Hepatocyte (in vitro differentiated cells): ENCODE data around the gene CROCC2. TPM values are rescaled to one million over a fixed set of nuclear protein-coding genes. Genes with fewer than 3 reads are reported as not detected.

Source experiments
- DNase-seq: peaks from one replicate; pipeline ENCODE4 v3.0.0-alpha.2; 2016; ENCODE audit warnings: low spot score
- H2AFZ ChIP-seq: fragments of 200-600 bp; sonication (generic); 2 replicates; pipeline ENCODE4 v1.6.0; 2016; ENCODE audit warnings: antibody characterized with exemption, mild to moderate bottlenecking
- H3K27ac ChIP-seq: fragments of 200-600 bp; sonication (generic); 2 replicates; pipeline ENCODE4 v1.5.1; 2016; ENCODE audit warnings: mild to moderate bottlenecking
- H3K27me3 ChIP-seq: fragments of 200-600 bp; sonication (generic); 2 replicates; pipeline ENCODE4 v1.6.1; 2016
- H3K36me3 ChIP-seq: fragments of 200-600 bp; sonication (generic); replicated peaks from 2 replicates; pipeline ENCODE4 v1.5.1; 2016; ENCODE audit warnings: low read depth; ENCODE audit not compliant: insufficient read depth
- H3K4me1 ChIP-seq: fragments of 200-600 bp; sonication (generic); 2 replicates; pipeline ENCODE4 v1.5.1; 2016; ENCODE audit warnings: mild to moderate bottlenecking, moderate library complexity; ENCODE audit not compliant: insufficient read depth
- H3K4me2 ChIP-seq: fragments of 200-600 bp; sonication (generic); 2 replicates; pipeline ENCODE4 v1.6.0; 2016
- H3K4me3 ChIP-seq: fragments of 200-600 bp; sonication (generic); 2 replicates; pipeline ENCODE4 v1.5.1; 2016; ENCODE audit warnings: mild to moderate bottlenecking
- H3K79me2 ChIP-seq: fragments of 200-600 bp; sonication (generic); 2 replicates; pipeline ENCODE4 v1.6.0; 2017; ENCODE audit warnings: mild to moderate bottlenecking
- H3K9me2 ChIP-seq: fragments of 200-600 bp; sonication (generic); replicated peaks from 2 replicates; pipeline ENCODE4 v1.6.0; 2017; ENCODE audit warnings: mild to moderate bottlenecking; ENCODE audit not compliant: insufficient read depth
- H3K9me3 ChIP-seq: fragments of 200-600 bp; sonication (generic); 2 replicates; pipeline ENCODE4 v1.5.1; 2016; ENCODE audit warnings: low read depth, mild to moderate bottlenecking
- H4K20me1 ChIP-seq: fragments of 200-600 bp; sonication (generic); 2 replicates; pipeline ENCODE4 v1.6.0; 2016; ENCODE audit warnings: mild to moderate bottlenecking; ENCODE audit not compliant: insufficient read depth, poor library complexity, severe bottlenecking
- EZH2 ChIP-seq: fragments of 200-600 bp; sonication (generic); IDR thresholded peaks from 2 replicates; pipeline ENCODE4 v1.6.1; 2016; ENCODE audit warnings: antibody characterized with exemption, mild to moderate bottlenecking, borderline replicate concordance
- EZH2phosphoT487 ChIP-seq: fragments of 200-600 bp; sonication (generic); IDR thresholded peaks from one replicate; pipeline ENCODE4 v1.6.1; 2018; ENCODE audit warnings: antibody characterized with exemption, mild to moderate bottlenecking, low read depth, moderate library complexity; ENCODE audit not compliant: unreplicated experiment, severe bottlenecking
- WGBS: methylation state at CpG from one replicate; pipeline ENCODE4 v1.1.6; 2016; ENCODE audit warnings: low lambda C conversion rate; ENCODE audit errors: missing lambda C conversion rate; 5-methylcytosine and 5-hydroxymethylcytosine counted together
- polyA plus RNA-seq: library from polyadenylated mRNA; unstranded; fragments of >200 nt; fragmentation: Nextera tagmentation; extraction: Ambion mirVana; gene quantifications from 2 replicates; pipeline ENCODE4 v1.2.1, GENCODE V29; 2016
- total RNA-seq: library from RNA; depleted of rRNA; stranded (reverse); fragments of >200 nt; gene quantifications from 2 replicates; pipeline ENCODE4 v1.2.3, GENCODE V29; 2014
- TF ChIP-seq, protein P1 (sequence below): fragments of 200-600 bp; sonication (generic); IDR thresholded peaks from 2 replicates; pipeline ENCODE4 v1.5.1; 2016; ENCODE audit warnings: antibody characterized with exemption, mild to moderate bottlenecking; ENCODE audit not compliant: poor library complexity

The CROCC2 gene
- total and polyA plus RNA-seq, 2 experiments from 2014 or later = 0.04 to 0.10 TPM

DNA sequence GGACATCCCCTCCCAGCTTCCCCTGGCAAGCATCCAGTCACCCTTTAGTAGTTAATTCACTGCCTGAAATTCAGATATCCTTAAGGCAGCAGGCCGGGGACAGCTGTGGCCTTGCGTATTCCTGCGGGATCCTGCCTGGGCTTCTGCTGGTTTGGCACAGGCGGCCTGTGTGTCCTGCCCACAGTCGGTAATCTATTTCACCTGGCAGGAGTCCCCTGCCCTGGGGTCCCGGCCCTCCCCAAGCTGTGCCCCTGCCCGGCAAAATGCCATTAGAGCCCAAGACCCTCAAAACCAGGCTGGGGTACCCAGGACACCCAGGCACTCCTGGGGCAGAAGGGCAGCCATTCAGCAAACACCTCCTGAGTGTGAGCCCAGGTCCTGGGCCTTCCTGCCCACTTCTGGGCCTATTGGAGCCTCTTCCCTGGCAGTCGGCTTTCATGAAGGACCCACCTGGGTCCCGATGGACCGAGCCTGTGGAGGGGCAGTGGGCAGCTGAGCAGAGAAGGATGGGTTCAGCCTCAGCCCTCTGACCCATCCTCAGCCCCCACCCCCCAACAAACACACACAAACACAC, 11.6 kb downstream of the CROCC2 start:
- no peaks in the 10 kb centered on the region for H3K36me3 ChIP-seq
- DNase-seq = no peak
- H3K27me3 ChIP-seq = peaks cover 11% of the 10 kb centered on the region
- H2AFZ ChIP-seq = no peak overlapping the region
- no peaks in the 10 kb centered on the region for H4K20me1 ChIP-seq
- TF ChIP-seq EZH2 (no peak), EZH2phosphoT487 (no peak)
- TF ChIP-seq, protein P1, sequence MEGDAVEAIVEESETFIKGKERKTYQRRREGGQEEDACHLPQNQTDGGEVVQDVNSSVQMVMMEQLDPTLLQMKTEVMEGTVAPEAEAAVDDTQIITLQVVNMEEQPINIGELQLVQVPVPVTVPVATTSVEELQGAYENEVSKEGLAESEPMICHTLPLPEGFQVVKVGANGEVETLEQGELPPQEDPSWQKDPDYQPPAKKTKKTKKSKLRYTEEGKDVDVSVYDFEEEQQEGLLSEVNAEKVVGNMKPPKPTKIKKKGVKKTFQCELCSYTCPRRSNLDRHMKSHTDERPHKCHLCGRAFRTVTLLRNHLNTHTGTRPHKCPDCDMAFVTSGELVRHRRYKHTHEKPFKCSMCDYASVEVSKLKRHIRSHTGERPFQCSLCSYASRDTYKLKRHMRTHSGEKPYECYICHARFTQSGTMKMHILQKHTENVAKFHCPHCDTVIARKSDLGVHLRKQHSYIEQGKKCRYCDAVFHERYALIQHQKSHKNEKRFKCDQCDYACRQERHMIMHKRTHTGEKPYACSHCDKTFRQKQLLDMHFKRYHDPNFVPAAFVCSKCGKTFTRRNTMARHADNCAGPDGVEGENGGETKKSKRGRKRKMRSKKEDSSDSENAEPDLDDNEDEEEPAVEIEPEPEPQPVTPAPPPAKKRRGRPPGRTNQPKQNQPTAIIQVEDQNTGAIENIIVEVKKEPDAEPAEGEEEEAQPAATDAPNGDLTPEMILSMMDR = no peak
- H3K9me2 ChIP-seq = no peaks in the 10 kb centered on the region
- peaks cover 20% of the 10 kb centered on the region for H3K4me1 ChIP-seq
- no peaks in the 10 kb centered on the region for H3K79me2 ChIP-seq
- H3K4me3 ChIP-seq = no peak overlapping the region
- 87% methylated on average over 10 of the region's 10 CpGs for WGBS
- H3K9me3 ChIP-seq = no peaks in the 10 kb centered on the region
- H3K27ac ChIP-seq = no peak overlapping the region
- no peak overlapping the region for H3K4me2 ChIP-seq

DNA sequence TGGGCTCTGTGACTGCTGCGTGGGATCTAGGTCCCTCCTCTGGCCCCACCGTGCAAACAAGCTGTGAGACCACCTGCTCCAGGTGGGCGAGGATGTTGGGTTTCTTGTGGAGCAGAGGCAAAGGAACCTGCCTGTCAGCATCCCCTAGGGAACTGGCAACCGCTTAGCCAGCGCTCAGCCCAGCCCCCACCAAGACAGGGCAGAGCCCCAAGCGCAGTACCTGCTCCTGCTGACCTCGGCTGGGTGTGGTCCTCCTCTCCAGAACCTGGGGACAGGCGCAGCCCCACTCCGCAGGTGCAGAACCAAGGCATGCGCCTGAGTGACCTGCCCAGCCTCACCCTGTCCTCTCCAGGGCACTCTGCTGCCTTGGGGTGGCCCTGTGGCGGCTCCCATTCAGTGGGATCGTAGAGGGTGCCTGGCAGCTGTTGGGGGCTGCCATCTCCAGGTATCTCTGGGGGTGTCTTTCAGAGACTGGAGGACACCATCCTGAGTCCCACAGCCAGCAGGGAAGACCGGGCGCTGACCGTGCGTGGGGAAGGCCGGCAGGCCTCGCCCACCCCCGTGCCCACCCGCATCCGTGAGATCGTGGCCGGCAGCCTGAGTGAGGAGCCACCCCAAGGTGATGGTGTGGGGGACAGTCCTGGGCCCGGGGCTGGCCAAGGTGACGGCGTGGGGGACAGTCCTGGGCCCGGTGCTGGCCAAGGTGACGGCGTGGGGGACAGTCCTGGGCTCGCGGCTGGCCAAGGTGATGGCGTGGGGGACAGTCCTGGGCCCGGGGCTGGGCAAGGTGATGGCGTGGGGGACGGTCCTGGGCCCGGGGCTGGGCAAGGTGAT, 12.3 kb downstream of the CROCC2 start:
- Histone ChIP-seq H4K20me1 (no peaks in the 10 kb centered on the region), H3K9me3 (no peaks in the 10 kb centered on the region), H3K4me1 (peaks cover 19% of the 10 kb centered on the region), H3K4me3 (no peak overlapping the region), H3K4me2 (no peak overlapping the region), H3K9me2 (no peaks in the 10 kb centered on the region), H3K27me3 (peaks cover 11% of the 10 kb centered on the region), H3K36me3 (no peaks in the 10 kb centered on the region), H2AFZ (no peak overlapping the region), H3K27ac (no peak overlapping the region), H3K79me2 (no peaks in the 10 kb centered on the region)
- WGBS = 93% methylated on average over 31 of the region's 36 CpGs
- no peak for TF ChIP-seq EZH2
- TF ChIP-seq, protein P1 = no peak
- TF ChIP-seq EZH2phosphoT487 = no peak
- no peak for DNase-seq

GRCh38 chr2:240919161-240919781, 13.1 kb downstream of the CROCC2 start:
- H3K4me1 ChIP-seq = peaks cover 11% of the 10 kb centered on the region
- no peaks in the 10 kb centered on the region for H4K20me1 ChIP-seq
- no peak overlapping the region for H3K4me3 ChIP-seq
- H3K79me2 ChIP-seq = no peaks in the 10 kb centered on the region
- H3K27me3 ChIP-seq = peaks cover 11% of the 10 kb centered on the region
- no peak for TF ChIP-seq EZH2phosphoT487
- TF ChIP-seq, protein P1 = no peak
- no peak for TF ChIP-seq EZH2
- no peak overlapping the region for H3K4me2 ChIP-seq
- H3K36me3 ChIP-seq = no peaks in the 10 kb centered on the region
- 89% methylated on average over 18 of the region's 19 CpGs for WGBS
- no peaks in the 10 kb centered on the region for H3K9me3 ChIP-seq
- H3K9me2 ChIP-seq = no peaks in the 10 kb centered on the region
- H3K27ac ChIP-seq = no peak overlapping the region
- no peak for DNase-seq
- no peak overlapping the region for H2AFZ ChIP-seq
